Urinary bladder (tissue), 4 donors: ENCODE data around the gene ABHD8. TPM values are rescaled to one million over a fixed set of nuclear protein-coding genes. Genes with fewer than 3 reads are reported as not detected.
A peak's percentile ranks its signal among the peaks of the same experiment; 100 is the strongest.

Experiments used
- DNase-seq: peaks from one replicate; pipeline ENCODE4 v3.0.0-alpha.2; 2015; ENCODE audit errors: extremely low spot score
- H3K27ac ChIP-seq: one replicate; pipeline ENCODE4 v1.5.1; 2013; ENCODE audit warnings: low read depth, mild to moderate bottlenecking, moderate library complexity
- H3K36me3 ChIP-seq: one replicate; pipeline ENCODE4 v1.6.1; 2013; ENCODE audit warnings: mild to moderate bottlenecking, moderate library complexity; ENCODE audit not compliant: insufficient read depth
- H3K4me1 ChIP-seq: one replicate; pipeline ENCODE4 v1.6.1; 2013; ENCODE audit warnings: mild to moderate bottlenecking, moderate library complexity; ENCODE audit not compliant: insufficient read depth
- H3K4me3 ChIP-seq: one replicate; pipeline ENCODE4 v1.5.1; 2013; ENCODE audit warnings: low read depth, low read length
- WGBS: extraction: QIAGEN DNeasy Blood & Tissue Kit; methylation state at CpG from one replicate; pipeline ENCODE4 v1.1.7; 2013; 5-methylcytosine and 5-hydroxymethylcytosine counted together
- polyA plus RNA-seq: library from polyadenylated mRNA; stranded (reverse); fragments of 200-250 nt; gene quantifications from one replicate; pipeline ENCODE4 v1.2.3, GENCODE V29; 2013
- total RNA-seq: library from RNA; depleted of rRNA; stranded (reverse); fragments of >200 nt; gene quantifications from one replicate; pipeline ENCODE4 v1.2.3, GENCODE V29; 2014
- donor health status: healthy with polysubstance abuse.
- donor health status: healthy.

Gene ABHD8
- total and polyA plus RNA-seq, 2 donors, result 6.8 to 20.0 TPM

DNA sequence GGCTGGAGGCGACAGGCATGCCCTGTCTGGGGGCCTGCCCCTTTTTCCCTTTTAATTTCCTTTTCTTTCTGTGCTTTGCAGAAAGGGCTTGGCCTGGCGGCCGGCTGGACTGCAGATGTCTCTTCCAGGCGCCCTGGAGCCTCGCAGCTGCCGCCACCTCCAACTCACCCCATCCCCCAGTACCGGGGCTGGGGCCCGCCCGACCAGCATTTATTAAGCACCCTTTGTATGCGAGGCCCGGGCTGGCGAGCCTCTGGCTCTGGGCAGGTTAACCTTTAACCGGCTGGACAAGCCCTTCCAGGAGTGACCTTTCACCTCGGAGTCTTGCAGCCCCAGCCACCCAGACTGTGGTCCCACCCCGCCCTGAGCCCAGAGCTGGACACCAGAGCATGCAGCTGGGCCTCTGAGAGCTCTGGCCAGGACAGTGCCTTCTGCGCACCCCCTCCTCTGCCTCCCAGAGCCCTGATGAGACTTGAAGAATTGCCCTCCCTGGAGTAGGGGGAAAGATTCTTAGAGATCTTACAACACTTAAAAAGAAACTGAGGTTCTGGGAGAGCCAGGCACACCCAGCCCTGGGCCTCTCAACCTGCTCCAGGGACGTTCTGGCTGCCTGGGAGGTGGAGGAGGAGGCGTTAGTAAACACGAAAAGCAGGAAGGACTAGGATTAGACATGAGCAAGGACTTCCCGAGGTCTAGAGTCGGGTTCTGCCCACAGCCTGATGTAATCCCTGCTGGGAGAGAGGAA, 56.4 kb downstream of the ABHD8 start:
- peak overlapping the region; percentile 90 for H3K4me3 ChIP-seq
- WGBS, result 17% methylated on average over 21 of the region's 21 CpGs
- peak overlapping the region; percentile 80 for H3K27ac ChIP-seq
- H3K4me1 ChIP-seq, result no peaks in the 10 kb centered on the region
- H3K36me3 ChIP-seq, result no peaks in the 10 kb centered on the region
- DNase-seq, result no peak

DNA sequence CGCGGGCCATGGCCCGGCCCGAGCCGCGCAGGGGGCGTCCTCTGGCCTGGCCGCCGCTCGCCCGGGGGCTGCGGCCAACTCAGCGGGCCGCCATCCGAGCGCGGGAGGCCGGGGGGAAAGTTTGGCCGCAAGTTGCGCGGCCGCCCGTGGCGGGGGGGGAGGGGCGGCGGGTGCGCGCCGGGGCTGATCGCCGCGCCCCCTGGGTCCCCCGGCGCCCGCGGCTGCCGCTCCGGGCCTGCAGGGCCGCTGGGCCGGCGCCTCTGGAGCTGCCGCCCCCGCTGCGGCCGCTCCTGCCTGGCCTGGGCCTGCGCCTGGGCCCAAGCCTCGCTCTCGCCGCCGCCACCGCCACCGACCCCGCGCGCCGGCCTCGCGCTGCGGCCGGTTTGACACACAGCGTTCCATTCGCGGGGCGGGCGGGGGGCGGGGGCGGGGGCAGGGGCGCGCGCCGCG, 57.7 kb downstream of the ABHD8 start, which contains the start of gene NR2F6:
Gene NR2F6, minus strand, starts transcription at position 385 of the 450 bp plus-strand sequence. CDS start 699 bp downstream, outside the sequence.
- under 1% methylated on average over 72 of the region's 72 CpGs for WGBS
- Histone ChIP-seq H3K4me1 (no peaks in the 10 kb centered on the region), H3K36me3 (no peaks in the 10 kb centered on the region), H3K27ac (peak within 1 kb of the TSS; percentile 87), H3K4me3 (peak within 1 kb of the TSS; percentile 90)
- no peak for DNase-seq

DNA sequence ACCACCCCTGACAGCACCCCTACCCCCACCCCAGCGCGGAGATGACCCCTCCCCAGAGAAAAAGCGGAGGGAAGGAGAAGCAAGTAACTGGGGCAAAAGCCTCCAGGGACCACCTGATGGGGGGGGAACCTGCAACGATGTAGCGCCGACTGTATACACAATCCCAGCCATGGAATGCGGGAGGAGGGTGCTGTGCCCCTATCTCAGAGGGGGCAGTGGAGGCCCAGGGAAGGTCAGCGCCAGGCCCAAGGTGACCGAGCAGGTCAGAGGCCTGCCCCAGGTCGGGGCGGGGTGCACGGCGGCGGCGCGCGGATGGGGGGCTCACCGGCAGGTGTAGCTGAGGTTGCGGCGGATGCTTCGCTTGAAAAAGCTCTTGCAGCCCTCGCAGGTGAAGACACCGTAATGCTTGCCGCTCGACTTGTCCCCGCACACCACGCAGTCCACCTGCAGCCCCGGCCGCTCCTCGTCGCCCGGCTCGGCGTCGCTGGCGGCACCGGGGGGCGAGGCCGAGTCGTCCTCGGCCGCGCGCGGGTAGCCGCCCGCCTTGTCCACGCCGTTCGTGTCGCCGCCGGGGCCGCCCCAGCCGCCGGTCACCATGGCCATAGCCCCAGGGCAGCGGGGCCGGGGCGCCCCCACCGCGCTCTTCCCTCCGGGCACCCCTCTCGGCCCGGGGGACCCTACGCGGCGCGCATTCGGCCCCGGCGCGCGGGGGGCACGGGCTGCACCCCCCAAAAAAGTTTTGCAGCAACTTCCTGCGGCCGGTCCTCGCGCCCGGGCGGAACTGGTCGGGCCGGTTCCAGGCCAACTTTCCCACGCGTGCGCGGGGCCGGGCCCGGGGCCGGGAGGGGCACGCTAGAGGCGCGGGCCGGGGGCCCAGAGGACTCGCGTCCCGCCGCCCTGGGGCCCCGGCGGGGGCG, 58.3 kb downstream of the ABHD8 start:
- no peak for DNase-seq
- WGBS, result under 1% methylated on average over 100 of the region's 100 CpGs
- no peaks in the 10 kb centered on the region for H3K4me1 ChIP-seq

DNA sequence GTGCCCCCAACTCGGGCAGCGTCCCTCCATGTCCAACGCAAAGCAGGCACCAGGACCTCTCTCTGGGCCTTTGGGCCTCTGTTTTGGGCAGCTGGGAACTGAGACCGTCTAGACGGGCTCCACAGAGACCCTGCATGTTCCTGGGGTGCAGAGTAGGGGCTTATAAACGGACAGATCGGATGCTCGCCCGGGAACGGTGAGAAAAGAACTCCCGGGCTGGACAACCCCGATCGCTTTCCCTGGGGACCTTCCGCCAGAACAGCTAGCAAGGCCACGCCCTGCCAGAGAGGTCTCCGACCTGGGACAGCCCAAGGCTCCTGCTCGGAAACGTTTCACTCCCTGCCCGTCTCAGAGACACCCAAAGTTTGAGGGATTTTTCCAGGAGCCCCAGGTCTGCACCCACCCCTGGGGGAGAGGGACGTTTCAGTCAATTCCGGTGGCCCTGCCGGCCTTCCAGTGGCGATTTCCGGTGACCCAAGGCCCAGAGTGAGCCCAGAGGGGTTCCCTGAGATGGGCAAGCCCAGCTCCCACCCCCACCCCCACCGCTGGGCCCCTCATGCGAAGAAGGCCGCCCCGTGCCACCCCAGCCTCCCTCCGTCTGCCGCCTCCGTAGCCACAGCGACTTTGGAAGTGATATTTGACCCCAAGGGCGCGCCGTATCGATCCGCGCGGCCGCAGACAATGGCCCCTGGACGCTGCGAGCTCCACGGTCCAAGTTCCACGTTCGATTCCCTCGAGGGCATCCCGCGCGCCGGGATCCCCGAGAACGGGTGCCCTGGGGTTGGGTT, 59.2 kb downstream of the ABHD8 start:
- peak overlapping the region; percentile 90 for H3K4me3 ChIP-seq
- no peak for DNase-seq
- peak overlapping the region; percentile 74 for H3K27ac ChIP-seq
- 8% methylated on average over 52 of the region's 52 CpGs for WGBS
- no peaks in the 10 kb centered on the region for H3K4me1 ChIP-seq
- H3K36me3 ChIP-seq, result no peaks in the 10 kb centered on the region

More for the DNA sequence above, 58.3 kb downstream of the ABHD8 start:
- peak overlapping the region; percentile 87 for H3K27ac ChIP-seq
- no peaks in the 10 kb centered on the region for H3K36me3 ChIP-seq
- peak overlapping the region; percentile 90 for H3K4me3 ChIP-seq

DNA sequence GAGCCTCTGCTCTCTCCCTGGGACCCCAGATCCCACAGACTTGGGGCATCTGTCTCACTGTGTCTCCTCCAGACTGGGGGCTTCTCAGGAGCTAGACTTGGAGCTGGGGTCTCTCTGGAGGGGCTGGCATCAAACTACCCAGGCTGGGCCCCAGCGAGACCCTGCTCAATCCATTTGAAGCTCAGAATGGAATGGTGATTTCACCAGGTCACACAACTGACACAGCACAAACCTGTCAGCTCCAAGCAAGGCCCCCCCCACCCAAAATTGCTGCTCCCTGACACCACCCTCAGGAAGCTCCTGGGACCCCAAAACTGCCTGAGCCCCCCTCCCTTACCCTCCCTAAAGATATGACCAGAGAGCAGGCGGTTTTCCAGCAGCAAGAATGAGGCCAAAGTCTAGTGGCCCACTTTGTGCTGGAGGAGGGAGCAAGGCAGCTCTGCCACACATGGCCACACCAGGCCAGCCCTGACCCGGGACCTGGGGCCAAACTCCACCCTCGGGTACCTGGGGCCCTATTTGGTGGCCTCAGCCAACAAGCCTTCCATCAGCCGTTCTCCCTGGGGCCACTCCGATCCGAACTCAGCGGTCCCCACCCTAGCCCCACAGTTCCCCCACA, 59.9 kb downstream of the ABHD8 start:
- WGBS, result 33% methylated on average over 8 of the region's 8 CpGs
- peak overlapping the region; percentile 47 for H3K27ac ChIP-seq
- no peak for DNase-seq
- peak overlapping the region; percentile 90 for H3K4me3 ChIP-seq
- H3K4me1 ChIP-seq, result no peaks in the 10 kb centered on the region
- H3K36me3 ChIP-seq, result no peaks in the 10 kb centered on the region

DNA sequence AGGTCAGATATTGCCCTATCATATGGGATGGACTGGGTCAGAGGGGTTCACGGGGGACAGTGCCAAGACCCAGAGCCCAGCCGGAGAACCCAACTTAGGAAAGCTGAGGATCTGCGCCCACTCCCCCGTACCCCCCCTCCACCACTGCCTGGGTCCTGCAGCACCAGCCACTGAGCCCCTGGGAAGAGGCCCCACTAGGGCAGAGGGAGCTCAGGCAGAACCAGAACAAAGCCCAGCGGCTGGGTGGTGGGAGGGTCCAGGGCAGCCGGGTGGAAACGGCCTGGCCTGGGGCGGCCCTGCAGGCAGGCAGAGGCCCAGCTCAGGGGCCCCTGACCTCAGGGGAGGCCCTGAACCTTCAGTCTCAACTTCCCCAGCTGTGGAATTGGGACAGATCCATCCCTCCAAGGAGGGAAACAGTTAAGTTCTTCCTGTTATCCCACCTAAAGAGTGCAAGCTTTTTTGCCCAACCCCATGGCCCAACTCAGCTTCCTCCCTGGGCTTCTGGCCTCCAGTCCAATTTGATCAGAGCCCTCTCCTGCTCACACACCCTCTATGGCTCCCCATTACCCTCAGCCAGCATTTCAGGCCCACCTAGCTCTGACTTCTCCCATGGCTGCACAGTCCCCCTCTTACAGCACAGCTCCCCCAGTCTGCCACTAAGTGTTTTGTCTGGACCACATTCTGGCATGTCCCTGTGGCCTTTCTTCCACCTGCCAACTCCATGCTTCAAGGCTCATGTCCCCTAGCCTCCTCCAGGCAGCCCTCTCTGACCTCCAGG, 60.6 kb downstream of the ABHD8 start:
- WGBS, result 59% methylated on average over 8 of the region's 8 CpGs
- H3K4me3 ChIP-seq, result no peak overlapping the region

More for the DNA sequence above, 60.6 kb downstream of the ABHD8 start:
- H3K27ac ChIP-seq, result no peak overlapping the region
- H3K4me1 ChIP-seq, result no peaks in the 10 kb centered on the region
- no peaks in the 10 kb centered on the region for H3K36me3 ChIP-seq
- DNase-seq, result no peak

Other genes starting within 250 kb of the ABHD8 start
- gene HAUS8, start 228.0 kb downstream of the ABHD8 start, total RNA-seq, result 2.3 TPM
- 6.0 TPM for gene HAUS8, start 228.0 kb downstream of the ABHD8 start, polyA plus RNA-seq
- 24.0 TPM for gene MYO9B, start 227.6 kb downstream of the ABHD8 start, total RNA-seq
- 55.2 TPM for gene MYO9B, start 227.6 kb downstream of the ABHD8 start, polyA plus RNA-seq
- 10.9 TPM for gene USE1, start 88.1 kb downstream of the ABHD8 start, total RNA-seq
- 39.8 TPM for gene USE1, start 88.1 kb downstream of the ABHD8 start, polyA plus RNA-seq
- gene OCEL1, start 77.2 kb downstream of the ABHD8 start, total RNA-seq, result 5.8 TPM
- gene OCEL1, start 77.2 kb downstream of the ABHD8 start, polyA plus RNA-seq, result 28.4 TPM
- 19.9 TPM for gene NR2F6, start 57.5 kb downstream of the ABHD8 start, total RNA-seq
- gene NR2F6, start 57.5 kb downstream of the ABHD8 start, polyA plus RNA-seq, result 36.8 TPM
- gene USHBP1, start 38.7 kb downstream of the ABHD8 start, total RNA-seq, result 6.0 TPM
- 6.6 TPM for gene USHBP1, start 38.7 kb downstream of the ABHD8 start, polyA plus RNA-seq
- 46.2 TPM for gene BABAM1, start 36.0 kb downstream of the ABHD8 start, total RNA-seq
- gene BABAM1, start 36.0 kb downstream of the ABHD8 start, polyA plus RNA-seq, result 78.2 TPM
- 0.26 TPM for gene ANKLE1, start 21.5 kb downstream of the ABHD8 start, total RNA-seq
- gene ANKLE1, start 21.5 kb downstream of the ABHD8 start, polyA plus RNA-seq, result 0.66 TPM
- 6.1 TPM for gene MRPL34, start 2.4 kb upstream of the ABHD8 start, total RNA-seq
- gene MRPL34, start 2.4 kb upstream of the ABHD8 start, polyA plus RNA-seq, result 146 TPM
- 8.0 TPM for gene DDA1, start 6.1 kb upstream of the ABHD8 start, total RNA-seq
- 66.1 TPM for gene DDA1, start 6.1 kb upstream of the ABHD8 start, polyA plus RNA-seq
- gene ANO8, start 31.4 kb upstream of the ABHD8 start, total RNA-seq, result 4.1 TPM
- gene ANO8, start 31.4 kb upstream of the ABHD8 start, polyA plus RNA-seq, result 5.8 TPM
- 11.2 TPM for gene GTPBP3, start 34.1 kb upstream of the ABHD8 start, total RNA-seq
- gene GTPBP3, start 34.1 kb upstream of the ABHD8 start, polyA plus RNA-seq, result 15.9 TPM
- gene PLVAP, start 73.9 kb upstream of the ABHD8 start, total RNA-seq, result 23.6 TPM
- gene PLVAP, start 73.9 kb upstream of the ABHD8 start, polyA plus RNA-seq, result 289 TPM
- not detected for gene CCDC194, start 90.8 kb upstream of the ABHD8 start, total RNA-seq
- not detected for gene CCDC194, start 90.8 kb upstream of the ABHD8 start, polyA plus RNA-seq
- gene BST2, start 102.2 kb upstream of the ABHD8 start, total RNA-seq, result 11.5 TPM
- 103 TPM for gene BST2, start 102.2 kb upstream of the ABHD8 start, polyA plus RNA-seq
- 25.7 TPM for gene MVB12A, start 116.6 kb upstream of the ABHD8 start, total RNA-seq
- gene MVB12A, start 116.6 kb upstream of the ABHD8 start, polyA plus RNA-seq, result 66.4 TPM
- 0.53 TPM for gene TMEM221, start 145.2 kb upstream of the ABHD8 start, total RNA-seq
- 0.82 TPM for gene TMEM221, start 145.2 kb upstream of the ABHD8 start, polyA plus RNA-seq
- not detected for gene NXNL1, start 157.5 kb upstream of the ABHD8 start, total RNA-seq
- gene NXNL1, start 157.5 kb upstream of the ABHD8 start, polyA plus RNA-seq, result not detected
- gene SLC27A1, start 167.1 kb upstream of the ABHD8 start, total RNA-seq, result 14.8 TPM
- gene SLC27A1, start 167.1 kb upstream of the ABHD8 start, polyA plus RNA-seq, result 21.1 TPM
- gene PGLS, start 208.2 kb upstream of the ABHD8 start, total RNA-seq, result 27.2 TPM
- 82.8 TPM for gene PGLS, start 208.2 kb upstream of the ABHD8 start, polyA plus RNA-seq